NCI-H2171 treated with DMSO at 0.1 percent for 48 hours (cell line): ENCODE measurements around the gene LMNTD1.
"Not testable (repeated sequence)": the region's sequence is repeated elsewhere in the genome, so short reads cannot be mapped to it uniquely, and the experiment has no call there.

ENCODE experiments used
- DNase-seq: peaks from one replicate; lab custom pipeline; 2025; lab: John Stamatoyannopoulos, UW

Gene LMNTD1, protein sequence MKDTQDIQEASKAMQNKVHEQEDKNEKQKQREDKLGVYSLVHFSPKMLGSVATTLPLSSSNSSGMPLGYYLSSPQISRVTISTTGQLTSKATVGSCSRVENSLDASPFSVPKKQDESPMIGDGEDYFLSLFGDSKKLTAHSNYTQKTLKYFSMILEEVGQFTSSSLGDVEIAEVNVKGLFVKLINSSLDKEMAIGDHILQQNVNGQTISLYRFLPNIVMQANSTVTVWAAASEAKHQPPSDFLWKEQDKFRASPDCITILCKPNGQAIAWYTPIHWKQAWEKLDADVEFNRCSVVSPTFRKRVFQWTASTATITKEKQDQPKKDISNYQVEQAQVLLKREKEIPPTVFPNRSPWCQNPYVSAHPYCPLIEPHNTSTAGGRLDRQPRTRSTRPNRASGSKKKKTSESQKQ

DNA sequence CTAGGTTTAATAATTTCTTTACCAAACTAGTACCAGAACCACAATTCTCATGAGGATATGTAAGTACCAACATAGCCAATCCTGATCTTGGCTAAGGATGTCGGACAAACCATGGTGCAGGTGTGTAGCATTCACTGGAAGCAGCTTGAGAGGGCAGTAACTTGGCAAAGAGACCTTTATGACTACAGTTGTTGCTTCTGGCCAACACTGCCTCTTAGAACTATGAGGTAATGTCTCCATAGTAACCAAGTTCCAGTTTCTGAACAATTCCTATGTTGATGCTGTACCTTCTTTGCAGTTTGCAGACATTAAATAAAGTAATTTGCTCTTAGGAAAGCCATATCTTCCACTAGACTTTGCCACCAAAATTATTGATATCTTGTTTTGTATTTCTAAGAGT is at the start of gene LMNTD1:
TSS of gene LMNTD1 (minus strand) at position 186 of the 400 bp plus-strand sequence. CDS start 324 bp downstream, outside the sequence.
- no peak for DNase-seq

DNA sequence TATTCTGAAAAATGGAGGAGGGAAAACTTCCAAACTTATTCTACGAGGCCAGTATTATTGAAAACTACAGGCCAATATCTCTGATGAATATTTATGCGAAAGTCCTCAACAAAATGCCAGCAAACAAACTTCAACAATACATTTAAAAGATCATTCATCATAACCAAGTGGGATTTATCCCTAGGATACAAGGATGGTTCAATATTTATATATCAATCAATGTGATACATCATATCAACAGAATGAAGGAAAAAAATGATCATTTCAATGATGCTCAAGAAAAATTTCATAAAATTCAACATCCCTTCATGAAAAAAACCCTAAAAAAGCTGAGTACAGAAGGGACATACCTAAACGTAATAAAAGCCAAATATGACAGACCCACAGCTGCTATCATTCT is 45.9 kb upstream of the LMNTD1 start:
- no peak for DNase-seq

DNA sequence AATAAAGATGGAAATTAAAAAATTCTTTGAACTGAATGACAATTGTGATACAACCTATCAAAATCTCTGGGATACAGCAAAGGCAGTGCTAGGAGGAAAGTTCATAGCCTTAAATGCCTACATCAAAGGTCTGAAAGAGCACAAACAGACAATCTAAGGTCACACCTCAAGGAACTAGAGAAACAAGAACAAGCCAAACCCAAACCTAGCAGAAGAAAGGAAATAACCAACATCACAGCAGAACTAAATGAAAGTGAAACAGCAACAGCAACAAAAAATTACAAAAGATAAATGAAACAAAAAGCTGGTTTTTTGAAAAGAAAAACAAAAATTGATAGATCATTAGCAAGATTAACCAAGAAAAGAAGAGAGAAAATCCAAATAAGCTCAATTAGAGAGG is 42.4 kb upstream of the LMNTD1 start:
- DNase-seq = not testable (repeated sequence)

DNA sequence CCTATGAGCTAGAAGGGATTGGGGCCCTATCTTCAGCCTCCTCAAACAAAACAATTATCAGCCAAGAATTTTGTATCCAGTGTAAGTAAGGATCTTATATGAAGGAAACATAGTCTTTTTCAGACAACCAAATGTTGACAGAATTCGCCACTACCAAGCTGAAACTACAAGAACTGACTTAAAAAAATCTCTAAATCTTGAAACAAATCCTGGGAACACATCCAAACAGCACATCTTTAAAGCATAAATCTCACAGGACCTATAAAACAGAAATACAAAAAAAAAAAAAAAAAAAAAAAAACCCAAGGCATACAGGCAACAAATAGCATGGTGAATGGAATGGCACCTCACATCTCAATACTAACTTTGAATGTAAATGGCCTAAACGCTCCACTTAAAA is 41.3 kb upstream of the LMNTD1 start:
- DNase-seq = no peak

DNA sequence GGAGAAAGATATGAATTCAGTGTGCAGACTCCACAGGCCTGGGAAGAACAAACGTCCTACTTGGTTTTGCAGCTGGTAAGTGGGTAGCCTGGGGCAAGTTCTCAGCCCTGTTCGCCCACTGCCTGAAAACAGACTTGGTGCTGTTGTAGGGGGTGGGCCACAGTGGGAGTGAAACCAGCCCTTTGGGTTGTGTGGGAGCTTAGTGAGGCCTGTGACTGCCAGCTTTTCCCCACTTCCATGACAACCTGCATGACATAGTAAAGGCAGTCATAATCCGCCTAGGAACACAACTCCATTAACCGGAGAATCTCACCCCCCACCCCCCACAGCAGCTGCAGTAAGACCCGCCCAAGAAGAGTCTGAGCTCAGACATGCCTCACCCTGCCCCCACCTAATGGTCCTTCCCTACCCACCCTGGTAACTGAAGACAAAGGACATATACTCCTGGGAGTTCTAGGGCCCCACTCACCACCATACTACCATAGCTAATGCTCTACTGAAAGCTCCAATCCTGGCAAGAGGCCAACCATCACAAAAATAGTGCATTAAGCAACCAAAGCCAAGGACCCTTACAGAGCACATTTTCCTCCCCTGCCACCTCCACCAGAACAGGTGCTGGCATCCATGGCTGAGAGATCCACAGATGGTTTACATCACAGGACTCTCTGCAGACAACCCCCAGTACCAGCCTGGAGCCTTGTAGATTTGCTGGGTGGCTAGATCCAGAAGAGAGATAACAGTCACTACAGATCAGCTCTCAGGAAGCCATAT is 39.8 kb upstream of the LMNTD1 start:
- DNase-seq = peak; percentile 77

DNA sequence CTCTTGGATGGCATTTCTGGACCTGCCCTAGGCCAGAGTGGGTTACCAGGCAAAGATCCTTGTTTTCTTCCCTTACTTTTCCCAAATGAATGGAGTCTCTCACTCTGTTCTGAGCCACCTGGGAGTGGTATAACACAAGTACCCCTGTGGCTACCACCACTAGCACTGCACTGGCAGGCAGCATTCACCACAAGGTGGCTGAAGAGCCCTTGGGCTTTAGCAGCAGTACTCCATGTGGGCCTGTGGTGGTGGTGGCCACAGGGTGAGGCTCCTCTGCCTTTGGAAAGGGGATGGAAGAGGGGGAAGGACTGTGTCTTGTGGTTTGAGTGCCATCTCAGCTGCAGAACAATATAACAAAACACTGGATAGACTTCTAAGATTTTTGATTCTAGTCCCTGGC is 38.1 kb upstream of the LMNTD1 start:
- DNase-seq = no peak

DNA sequence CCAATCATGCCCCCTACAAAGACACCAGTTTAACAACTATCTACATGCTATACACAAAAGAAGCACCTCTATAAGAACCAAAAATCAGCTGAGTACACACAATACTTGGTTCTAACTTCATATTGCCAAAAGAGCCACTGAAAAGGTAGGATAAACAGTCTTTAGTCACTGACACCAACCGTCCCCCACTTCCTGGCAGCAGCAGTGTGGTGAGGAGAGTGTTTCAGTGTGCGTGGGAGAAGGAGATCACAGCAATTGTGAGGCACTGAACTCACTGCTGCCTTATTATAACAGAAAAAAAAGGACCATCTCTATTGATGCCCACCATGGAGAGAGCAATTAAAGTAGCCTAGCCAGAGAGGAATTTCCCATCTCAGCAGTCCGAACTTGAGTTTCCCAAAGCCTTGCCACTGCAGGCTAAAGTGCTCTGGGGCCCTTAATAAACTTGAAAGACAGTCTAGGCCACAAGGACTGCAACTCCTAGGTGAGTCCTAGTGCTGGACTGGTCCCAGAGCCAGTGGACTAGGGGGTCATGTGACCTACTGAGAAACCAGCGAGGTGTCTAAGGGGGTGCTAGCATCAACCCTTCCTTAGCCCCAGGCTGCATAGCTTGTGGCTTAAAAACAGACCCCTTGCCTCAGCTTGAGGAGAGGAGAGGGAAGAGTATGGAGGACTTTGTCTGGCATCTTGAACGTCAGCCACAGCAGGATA is 37.1 kb upstream of the LMNTD1 start:
- no peak for DNase-seq

DNA sequence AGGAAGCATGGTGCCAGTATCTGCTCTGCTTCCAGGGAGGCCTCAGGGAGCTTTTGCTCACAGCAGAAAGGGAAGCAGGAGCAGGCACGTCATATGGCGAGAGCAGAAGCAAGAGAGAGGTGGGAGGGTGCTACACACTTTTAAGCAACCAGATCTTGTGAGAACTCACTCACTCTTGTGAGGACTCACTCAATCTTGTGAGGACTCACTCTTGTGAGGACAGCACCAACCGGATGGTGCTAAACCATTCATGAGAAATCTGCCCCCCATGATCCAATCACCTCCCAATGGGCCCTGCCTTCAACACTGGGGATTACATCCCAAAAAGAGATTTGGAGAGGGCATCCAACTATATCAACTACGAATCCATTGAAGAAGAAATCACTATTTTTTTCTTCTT is 34.3 kb upstream of the LMNTD1 start:
- no peak for DNase-seq

DNA sequence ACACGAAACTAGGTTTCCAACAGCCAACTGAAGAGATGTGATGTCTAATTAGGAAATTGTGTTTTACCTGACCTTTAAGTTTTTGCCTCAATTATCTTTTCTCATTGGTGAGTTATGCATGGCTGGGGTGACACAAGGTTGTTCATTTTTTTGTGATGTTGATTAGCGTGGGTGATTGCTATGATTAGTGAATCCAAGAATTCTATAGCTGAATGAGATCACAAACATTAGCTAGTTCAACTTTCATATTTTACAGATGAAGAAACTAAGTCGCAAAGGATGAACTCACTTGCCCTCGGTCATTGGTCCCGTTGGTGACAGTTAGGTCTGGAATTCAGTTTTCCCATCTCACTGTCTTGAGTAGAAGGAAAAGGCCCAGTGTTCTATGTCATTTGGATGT is 32.6 kb upstream of the LMNTD1 start:
- no peak for DNase-seq

DNA sequence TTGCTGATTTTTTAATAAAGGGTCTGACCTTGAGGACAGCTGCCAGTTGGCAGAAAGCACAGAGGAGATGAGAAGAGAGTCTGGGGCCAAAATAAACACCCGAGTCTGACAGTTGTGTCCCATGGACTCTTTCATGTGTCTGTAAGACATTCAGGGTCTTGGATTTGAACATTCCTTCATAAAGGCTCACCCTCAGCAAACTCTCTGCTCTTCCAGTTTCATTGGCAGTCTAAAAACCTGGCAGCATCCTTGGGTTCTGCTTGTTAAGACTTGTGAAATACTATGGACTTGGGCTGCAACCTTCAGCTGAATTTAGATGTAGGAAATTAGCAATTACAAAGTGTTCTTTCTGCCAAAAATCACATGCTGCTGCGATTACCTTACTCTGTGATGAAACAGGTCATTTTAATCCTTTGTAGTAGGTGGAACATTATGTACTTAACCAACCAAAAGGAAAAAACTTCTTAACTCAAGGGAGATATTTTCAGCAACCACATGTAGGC is 32.0 kb upstream of the LMNTD1 start:
- DNase-seq = no peak

DNA sequence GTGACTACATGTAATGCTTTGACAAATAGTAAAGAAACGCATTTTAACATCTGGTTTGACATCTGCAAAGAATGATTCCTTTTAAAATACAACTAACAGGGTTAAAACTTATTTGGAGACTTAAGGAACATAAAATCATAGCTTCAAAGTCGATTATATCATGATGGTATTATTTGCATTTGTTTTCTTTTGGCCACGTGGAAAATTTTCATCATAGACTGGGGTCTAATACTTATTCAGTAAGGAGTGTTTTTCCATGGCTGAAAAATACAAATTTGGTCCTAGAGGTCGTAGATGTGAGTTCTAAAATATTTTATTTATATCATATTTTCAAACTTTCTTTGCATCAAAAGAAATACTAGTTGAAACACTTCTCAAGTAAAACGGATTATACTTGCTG is 31.5 kb upstream of the LMNTD1 start:
- DNase-seq = no peak

DNA sequence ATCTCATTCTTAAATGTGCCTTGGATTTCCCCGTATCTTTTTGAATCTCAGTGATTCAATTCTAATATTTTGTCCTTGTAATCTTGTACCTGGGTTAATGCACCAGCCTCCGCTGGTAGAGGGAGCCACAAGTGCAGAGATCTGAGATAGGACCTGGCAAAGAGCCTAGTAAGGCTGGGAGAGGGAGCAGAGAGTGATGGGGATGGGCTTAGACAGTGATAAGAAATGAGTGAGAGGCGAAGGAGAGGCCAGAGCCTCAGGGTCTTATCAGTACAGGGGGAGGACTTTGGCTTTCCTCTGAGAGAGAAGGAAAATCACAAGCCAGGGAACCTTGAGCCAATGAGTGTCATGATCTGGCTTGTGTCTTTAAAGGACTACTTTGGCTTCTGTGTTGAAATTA is 30.5 kb upstream of the LMNTD1 start:
- peak; percentile 11 for DNase-seq

DNA sequence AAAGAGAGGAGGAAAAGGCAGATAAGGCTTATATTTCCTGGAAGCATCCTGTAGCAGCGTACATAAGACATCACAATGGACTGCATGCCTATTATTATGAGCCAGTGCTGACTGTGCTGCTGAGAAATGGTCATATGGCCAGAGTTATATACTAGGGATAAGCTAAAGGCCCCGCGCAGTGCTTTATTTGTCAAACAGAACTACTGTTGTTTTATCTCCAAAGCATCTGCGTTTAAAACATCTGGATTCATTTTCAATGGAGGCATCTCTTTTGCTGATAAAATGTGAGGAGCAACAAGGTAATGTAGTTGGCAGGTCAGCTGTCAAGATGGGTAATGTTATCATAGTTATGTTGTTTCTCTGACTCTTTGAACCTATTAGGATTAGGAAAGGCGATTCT is 28.0 kb upstream of the LMNTD1 start:
- no peak for DNase-seq

DNA sequence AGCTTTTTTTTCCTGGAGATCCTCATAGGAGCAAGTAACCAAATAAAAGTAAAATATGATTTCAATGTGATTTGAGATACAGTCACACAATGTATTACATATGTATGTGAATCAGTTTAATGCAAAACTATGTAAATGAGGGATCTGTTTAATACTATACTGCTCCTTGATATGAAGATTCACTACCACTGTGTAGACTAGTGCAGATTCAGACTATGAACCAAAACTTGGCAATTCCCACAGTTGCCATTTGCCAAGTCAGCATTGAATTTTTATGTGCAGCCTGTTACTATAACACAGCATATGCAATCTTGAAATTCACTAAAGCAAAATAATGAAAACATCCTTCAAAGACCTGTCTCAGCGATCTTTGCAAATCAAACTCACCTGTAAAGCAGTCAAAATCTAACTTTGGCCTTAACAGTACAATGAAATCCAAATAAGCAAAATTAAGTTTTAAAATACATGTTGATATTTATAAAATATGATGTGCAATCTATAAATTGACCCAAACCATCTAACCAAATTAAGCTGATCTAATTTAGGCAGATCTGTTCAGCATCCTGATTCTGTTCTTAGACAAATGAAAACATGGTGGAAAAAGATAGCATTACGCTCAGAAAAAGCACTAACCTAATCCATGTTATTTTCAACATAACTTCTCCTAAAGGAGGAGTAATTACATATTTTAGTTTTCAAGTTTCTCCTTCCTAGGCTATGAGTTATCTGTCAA is 25.5 kb upstream of the LMNTD1 start:
- no peak for DNase-seq

DNA sequence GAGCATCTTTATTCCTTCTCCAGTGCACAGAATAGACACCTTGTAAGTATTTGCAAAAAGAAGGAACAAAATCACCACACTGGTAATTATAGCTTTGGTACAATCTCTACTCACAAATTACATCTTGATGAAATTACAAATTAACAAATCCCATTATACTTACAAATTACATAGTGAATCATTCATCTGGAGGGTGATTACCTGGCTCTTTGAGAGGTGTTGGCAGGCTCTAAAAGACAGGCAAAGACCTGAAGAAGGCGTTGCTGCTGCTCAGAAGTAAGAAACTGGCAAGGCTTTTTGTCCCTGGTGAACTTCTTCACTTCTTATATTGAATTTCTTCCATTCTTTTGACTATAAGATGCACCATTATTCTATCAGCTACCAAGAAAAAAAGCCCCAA is 21.7 kb upstream of the LMNTD1 start:
- no peak for DNase-seq

DNA sequence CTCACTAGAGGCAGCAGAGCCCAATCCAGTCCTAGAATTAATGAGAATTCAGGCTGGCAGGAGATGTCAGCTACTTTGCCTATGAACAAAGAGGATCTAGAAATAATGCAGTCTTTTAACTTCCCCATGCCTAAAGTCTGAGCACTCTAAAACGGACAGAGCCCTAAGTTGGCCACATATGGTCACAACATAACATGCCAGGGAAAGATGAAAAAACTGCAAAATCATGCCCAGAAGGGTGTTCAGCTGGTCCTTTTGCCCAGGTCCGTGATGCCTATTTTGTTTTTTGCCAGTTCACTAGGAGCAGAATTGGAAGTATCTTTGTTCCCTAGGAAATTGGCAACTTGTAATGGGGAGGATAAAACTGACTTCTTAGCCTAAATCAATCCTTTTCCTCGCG is 20.3 kb upstream of the LMNTD1 start:
- DNase-seq = no peak

DNA sequence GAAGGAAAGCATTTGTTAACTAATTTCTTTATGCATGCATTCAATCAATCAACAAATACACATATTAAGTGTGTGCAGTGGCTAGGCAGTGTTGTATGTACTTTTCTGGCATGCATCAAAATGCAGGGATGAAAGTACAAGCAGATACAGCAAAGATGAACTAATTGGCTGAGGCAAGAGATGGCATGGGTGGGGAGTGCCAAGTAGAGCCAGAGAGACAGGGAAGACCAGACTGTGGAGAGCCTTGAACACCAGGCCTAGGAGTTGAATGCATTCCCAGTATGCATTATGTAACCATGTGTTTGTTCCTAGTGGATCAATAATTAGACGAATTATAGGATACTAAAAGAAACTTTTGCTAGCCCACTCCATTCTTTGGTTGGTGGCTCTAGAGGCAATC is 17.3 kb upstream of the LMNTD1 start:
- no peak for DNase-seq

DNA sequence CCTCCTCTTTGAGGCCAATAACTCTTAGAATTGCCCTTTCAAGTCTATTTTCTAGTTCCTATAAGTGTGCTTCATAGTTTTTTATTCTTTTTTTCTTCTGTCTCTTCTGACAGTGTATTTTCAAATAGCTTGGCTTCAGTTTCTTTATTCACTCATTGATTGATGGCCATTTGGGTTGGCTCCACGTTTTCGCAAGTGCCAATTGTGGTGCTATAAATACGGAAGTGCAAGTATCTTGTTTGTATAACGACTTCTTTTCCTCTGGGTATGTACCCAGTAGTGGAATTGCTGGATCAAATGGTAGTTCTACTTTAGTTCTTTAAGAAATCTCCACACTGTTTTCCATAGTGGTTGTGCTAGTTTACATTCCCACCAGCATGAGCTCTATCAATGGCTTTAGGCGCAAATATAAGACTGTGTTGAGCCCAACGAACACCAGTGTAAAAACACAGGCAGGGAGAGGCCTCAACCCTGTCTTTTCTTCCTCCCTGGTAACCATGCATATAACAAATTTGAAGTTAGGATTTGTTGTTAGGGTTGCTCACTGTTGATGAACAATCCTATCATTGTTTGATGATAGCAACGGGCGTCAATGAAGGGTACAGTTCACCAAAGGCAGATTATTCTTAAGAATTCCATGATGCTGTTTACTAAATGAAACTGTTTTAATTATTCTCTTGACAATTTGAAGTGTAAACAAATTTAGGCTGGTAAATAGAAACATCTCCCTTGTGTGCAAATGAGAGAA is 13.3 kb upstream of the LMNTD1 start:
- no peak for DNase-seq

DNA sequence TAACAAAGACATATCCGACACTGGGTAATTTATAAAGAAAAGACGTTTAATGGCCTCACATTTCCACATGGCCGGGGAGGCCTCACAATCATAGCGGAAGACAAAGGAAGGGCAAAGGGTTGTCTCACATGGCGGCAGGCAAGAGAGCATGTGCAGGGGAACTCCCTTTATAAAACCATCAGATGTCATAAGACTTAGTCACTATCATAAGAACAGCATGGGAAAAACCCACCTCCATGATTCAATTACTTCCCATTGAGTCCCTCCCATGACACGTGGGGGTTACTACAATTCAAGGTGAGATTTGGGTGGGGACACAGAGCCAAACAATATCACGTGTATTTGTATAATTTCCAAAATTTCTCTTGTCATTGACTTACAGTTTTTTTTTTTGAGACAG is 5.5 kb upstream of the LMNTD1 start:
- DNase-seq = no peak

DNA sequence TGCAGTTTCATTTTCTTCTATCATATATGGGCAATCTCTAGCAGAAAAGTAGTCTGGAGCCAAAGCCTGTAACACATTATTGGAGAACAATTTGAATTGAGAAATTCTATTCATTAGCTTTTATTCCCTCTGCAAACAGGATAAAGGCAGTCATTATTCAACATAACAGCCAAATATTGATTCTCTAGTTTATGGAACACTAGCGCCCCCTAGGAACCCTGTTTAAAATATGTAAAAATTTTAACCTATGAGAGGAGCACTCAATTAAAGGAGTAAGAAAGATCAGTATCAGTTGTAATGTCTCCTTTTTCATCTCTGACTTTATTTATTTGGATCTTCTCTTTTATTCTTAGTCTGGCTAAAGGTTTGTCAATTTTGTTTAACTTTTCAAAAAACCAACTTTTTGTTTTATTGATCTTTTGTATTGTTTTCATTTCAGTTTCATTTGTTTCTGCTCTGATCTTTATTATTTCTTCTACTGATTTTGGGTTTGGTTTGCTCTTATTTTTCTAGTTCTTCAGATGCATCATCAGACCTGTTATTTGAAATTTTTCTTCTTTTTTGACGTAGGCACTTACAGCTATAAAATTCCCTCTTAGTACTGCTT is 4.8 kb upstream of the LMNTD1 start:
- no peak for DNase-seq

DNA sequence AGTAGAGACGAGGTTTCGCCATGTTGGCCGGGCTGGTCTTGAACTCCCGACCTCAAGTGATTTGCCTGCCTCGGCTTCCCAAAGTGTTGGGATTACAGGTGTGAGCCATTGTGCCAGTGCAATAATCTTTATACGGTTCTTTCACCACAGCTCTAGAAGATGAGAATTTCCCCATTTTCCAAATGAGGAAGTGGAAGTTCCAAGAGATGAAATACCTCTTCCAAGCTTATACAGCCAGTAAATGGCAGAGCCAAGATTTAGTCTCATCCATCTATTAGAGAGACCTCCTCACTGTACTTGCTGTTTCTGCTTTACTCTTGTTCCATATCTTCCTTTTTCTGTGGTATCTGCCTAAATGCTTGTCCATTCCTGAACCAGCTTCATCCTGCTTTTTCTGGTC is 3.1 kb upstream of the LMNTD1 start:
- no peak for DNase-seq
